Trophoblast cell (in vitro differentiated cells and primary cell): ENCODE data around the gene COX6B2. TPM values are rescaled to one million over a fixed set of nuclear protein-coding genes. Genes with fewer than 3 reads are reported as not detected.
"Not testable (repeated sequence)": the region's sequence is repeated elsewhere in the genome, so short reads cannot be mapped to it uniquely, and the experiment has no call there.

ENCODE experiments used
- DNase-seq, 2 donors: peaks; one replicate each; pipeline ENCODE4 v3.0.0-alpha.2; 2016
- H2AFZ ChIP-seq: 2 replicates; pipeline ENCODE4 v1.6.1; 2013; ENCODE audit warnings: low read length, moderate library complexity, mild to moderate bottlenecking; ENCODE audit not compliant: insufficient read depth, poor library complexity
- H2AK5ac ChIP-seq: 2 replicates; pipeline ENCODE4 v1.6.1; 2013; ENCODE audit warnings: mild to moderate bottlenecking, low read length
- H2BK120ac ChIP-seq: 2 replicates; pipeline ENCODE4 v1.6.1; 2013; ENCODE audit warnings: low read length, mild to moderate bottlenecking, moderate library complexity; ENCODE audit not compliant: insufficient read depth, poor library complexity
- H2BK12ac ChIP-seq: 2 replicates; pipeline ENCODE4 v1.6.1; 2013; ENCODE audit warnings: mild to moderate bottlenecking, low read length, moderate library complexity
- H2BK5ac ChIP-seq: 2 replicates; pipeline ENCODE4 v1.6.1; 2013; ENCODE audit warnings: low read length, low read depth, moderate library complexity, mild to moderate bottlenecking; ENCODE audit not compliant: poor library complexity
- H3K14ac ChIP-seq: 2 replicates; pipeline ENCODE4 v1.6.1; 2013; ENCODE audit warnings: mild to moderate bottlenecking, low read length
- H3K18ac ChIP-seq: 2 replicates; pipeline ENCODE4 v1.6.1; 2013; ENCODE audit warnings: mild to moderate bottlenecking, low read length
- H3K23ac ChIP-seq: 2 replicates; pipeline ENCODE4 v1.6.1; 2013; ENCODE audit warnings: low read length
- H3K27ac ChIP-seq: 2 replicates; pipeline ENCODE4 v1.5.1; 2013; ENCODE audit warnings: low read depth, mild to moderate bottlenecking, inconsistent platforms, low read length, moderate library complexity
- H3K27me3 ChIP-seq: 2 replicates; pipeline ENCODE4 v1.6.1; 2013; ENCODE audit warnings: inconsistent platforms, mild to moderate bottlenecking, low read length, moderate library complexity; ENCODE audit not compliant: insufficient read depth
- H3K36me3 ChIP-seq, 2 experiments: 1 replicate in 1 of 2; 2 replicates in 1 of 2; pipeline ENCODE4 v1.6.1; 2013; ENCODE audit warnings: low read length in 2 of 2, mild to moderate bottlenecking in 2 of 2, moderate library complexity in 1 of 2; ENCODE audit not compliant: insufficient read depth in 2 of 2, control insufficient read depth in 1 of 2
- H3K4ac ChIP-seq: 2 replicates; pipeline ENCODE4 v1.6.1; 2013; ENCODE audit warnings: low read depth, mild to moderate bottlenecking, low read length, moderate library complexity
- H3K4me1 ChIP-seq, 2 experiments: 1 replicate in 1 of 2; 2 replicates in 1 of 2; pipeline ENCODE4 v1.6.1; 2013; ENCODE audit warnings: low read length in 2 of 2, mild to moderate bottlenecking in 2 of 2, moderate library complexity in 1 of 2; ENCODE audit not compliant: insufficient read depth in 2 of 2, control insufficient read depth in 1 of 2
- H3K4me2 ChIP-seq: 2 replicates; pipeline ENCODE4 v1.6.1; 2013; ENCODE audit warnings: inconsistent platforms, mild to moderate bottlenecking, low read length, moderate library complexity
- H3K4me3 ChIP-seq: 2 replicates; pipeline ENCODE4 v1.5.1; 2013; ENCODE audit warnings: mild to moderate bottlenecking, low read depth, low read length, inconsistent platforms
- H3K79me1 ChIP-seq: one replicate; pipeline ENCODE4 v1.6.1; 2013; ENCODE audit warnings: low read length
- H3K79me2 ChIP-seq: 2 replicates; pipeline ENCODE4 v1.6.1; 2013; ENCODE audit warnings: low read length, mild to moderate bottlenecking; ENCODE audit not compliant: control insufficient read depth, insufficient read depth, poor library complexity
- H3K9ac ChIP-seq: 2 replicates; pipeline ENCODE4 v1.6.1; 2013; ENCODE audit warnings: mild to moderate bottlenecking, low read length
- H3K9me3 ChIP-seq: 2 replicates; pipeline ENCODE4 v1.6.1; 2013; ENCODE audit warnings: low read depth, mild to moderate bottlenecking, control low read depth, inconsistent platforms, low read length; ENCODE audit not compliant: insufficient read depth
- H4K12ac ChIP-seq: 2 replicates; pipeline ENCODE4 v1.6.1; 2013; ENCODE audit warnings: low read depth, mild to moderate bottlenecking, low read length, moderate library complexity
- H4K8ac ChIP-seq: 2 replicates; pipeline ENCODE4 v1.6.1; 2013; ENCODE audit warnings: low read depth, mild to moderate bottlenecking, low read length, moderate library complexity
- H4K91ac ChIP-seq: one replicate; pipeline ENCODE4 v1.6.1; 2013; ENCODE audit warnings: low read depth, mild to moderate bottlenecking, low read length, moderate library complexity
- WGBS: extraction: QIAGEN DNeasy Blood & Tissue Kit; methylation state at CpG from one replicate; pipeline ENCODE4 v1.1.7; 2013; ENCODE audit warnings: missing lambda C conversion rate; ENCODE audit not compliant: insufficient read length, insufficient coverage; ENCODE audit errors: extremely low coverage; 5-methylcytosine and 5-hydroxymethylcytosine counted together
- polyA plus RNA-seq: library from polyadenylated mRNA; stranded (reverse); fragments of 200-250 nt; gene quantifications from 2 replicates; pipeline ENCODE4 v1.2.3, GENCODE V29; 2013

The COX6B2 gene
- polyA plus RNA-seq = 0.49 and 0.67 TPM in 2 replicates

- Histone ChIP-seq H3K18ac (no peak within 1 kb of the TSS), H3K9ac (no peak within 1 kb of the TSS), H2BK5ac (no peak within 1 kb of the TSS), H2BK12ac (no peak within 1 kb of the TSS), H4K8ac (no peak within 1 kb of the TSS), H2BK120ac (no peak within 1 kb of the TSS), H3K14ac (no peak within 1 kb of the TSS), H3K4ac (no peak within 1 kb of the TSS), H4K91ac (no peak within 1 kb of the TSS), H3K27me3 (peaks cover 16% of the 10 kb centered on the region), H2AFZ (peak within 1 kb of the TSS; percentile 51), H3K36me3 (no peaks in the 10 kb centered on the region), H2AK5ac (no peak within 1 kb of the TSS), H3K79me2 (no peaks in the 10 kb centered on the region), H3K23ac (no peak within 1 kb of the TSS), H3K9me3 (peaks cover 8% of the 10 kb centered on the region), H3K27ac (no peak within 1 kb of the TSS), H4K12ac (no peak within 1 kb of the TSS), H3K79me1 (peaks cover 1% of the 10 kb centered on the region), H3K4me3 (peak within 1 kb of the TSS; percentile 65), H3K4me2 (peak within 1 kb of the TSS; percentile 82), H3K4me1 (peaks cover 4 to 15% of the 10 kb centered on the region in 2 experiments)
- no peak for DNase-seq
- WGBS = no CpG with 5 or more reads among the region's 43 CpGs
These were observed at the start of gene COX6B2 for GRCh38 chr19:55354698-55355212. Gene COX6B2 (minus strand): TSS chr19:55354719. CDS start chr19:55354521, 198 bp downstream.

- Histone ChIP-seq H2BK5ac (no peak overlapping the region), H2BK120ac (no peak overlapping the region), H3K79me1 (peaks cover 4% of the 10 kb centered on the region), H3K23ac (no peak overlapping the region), H3K9ac (no peak overlapping the region), H2AFZ (no peak overlapping the region), H3K18ac (no peak overlapping the region), H3K27me3 (no peaks in the 10 kb centered on the region), H3K36me3 (peaks cover 51 to 56% of the 10 kb centered on the region in 2 experiments), H4K91ac (no peak overlapping the region), H3K14ac (no peak overlapping the region), H3K4me2 (no peak overlapping the region), H2AK5ac (no peak overlapping the region), H3K4me3 (no peak overlapping the region), H4K12ac (no peak overlapping the region), H3K4me1 (peaks cover 12 to 16% of the 10 kb centered on the region in 2 experiments), H4K8ac (no peak overlapping the region), H3K4ac (no peak overlapping the region), H3K27ac (no peak overlapping the region), H3K79me2 (peaks cover 15% of the 10 kb centered on the region), H3K9me3 (peaks cover 2% of the 10 kb centered on the region), H2BK12ac (no peak overlapping the region)
- WGBS = no CpG with 5 or more reads among the region's 2 CpGs
- DNase-seq = peak; percentile 34 to 37
These were observed 48.0 kb upstream of the COX6B2 start for GRCh38 chr19:55402509-55402908.

- not testable (repeated sequence) for H3K79me2 ChIP-seq, H3K18ac ChIP-seq, H3K9ac ChIP-seq, H2BK120ac ChIP-seq, H2AK5ac ChIP-seq, H3K4me2 ChIP-seq, H3K4ac ChIP-seq, H2BK5ac ChIP-seq, H3K9me3 ChIP-seq, DNase-seq, H3K23ac ChIP-seq, H4K12ac ChIP-seq, H3K14ac ChIP-seq, H3K27me3 ChIP-seq, H3K27ac ChIP-seq, H3K79me1 ChIP-seq, H4K91ac ChIP-seq, H2BK12ac ChIP-seq, H3K4me3 ChIP-seq, H4K8ac ChIP-seq, H2AFZ ChIP-seq
- no CpG with 5 or more reads among the region's 28 CpGs for WGBS
- H3K36me3 ChIP-seq = peaks cover 49 to 51% of the 10 kb centered on the region in 2 experiments
- peaks cover 7 to 10% of the 10 kb centered on the region in 2 experiments for H3K4me1 ChIP-seq
These were observed 46.9 kb upstream of the COX6B2 start for GRCh38 chr19:55401390-55401789.

- Histone ChIP-seq H3K9me3 (peaks cover 2% of the 10 kb centered on the region), H3K18ac (no peak overlapping the region), H3K27me3 (no peaks in the 10 kb centered on the region), H3K4me2 (no peak overlapping the region), H4K91ac (no peak overlapping the region), H3K27ac (no peak overlapping the region), H3K79me2 (peaks cover 2% of the 10 kb centered on the region), H3K79me1 (no peaks in the 10 kb centered on the region), H4K12ac (no peak overlapping the region), H4K8ac (no peak overlapping the region), H2BK5ac (no peak overlapping the region), H3K4me1 (peaks cover 0 to 1% of the 10 kb centered on the region in 2 experiments), H3K14ac (no peak overlapping the region), H2BK120ac (no peak overlapping the region), H3K4ac (no peak overlapping the region), H2AK5ac (no peak overlapping the region), H3K9ac (no peak overlapping the region), H3K4me3 (no peak overlapping the region), H2BK12ac (no peak overlapping the region), H2AFZ (no peak overlapping the region), H3K23ac (no peak overlapping the region), H3K36me3 (peaks cover 40 to 42% of the 10 kb centered on the region in 2 experiments)
- DNase-seq = peak; percentile 26 to 46
- no CpG with 5 or more reads among the region's 14 CpGs for WGBS
These were observed 46.0 kb upstream of the COX6B2 start for GRCh38 chr19:55400281-55401087.
